ENCODE data around the gene PIK3CG.

GRCh38 chr7:106848049-106848448, 17.0 kb upstream of the PIK3CG start:
- TF ChIP-seq POLR2AphosphoS5 (IDR thresholded peaks at IDR 0.05; ENCODE audit: low read depth, low read length) (no peak), POLR2A (IDR thresholded peaks at IDR 0.05; ENCODE audit: low read depth, low read length) (no peak), TAF1 (IDR thresholded peaks at IDR 0.05; ENCODE audit: borderline replicate concordance, low read depth, low read length) (no peak)
